A549 treated with AZD2906 at 1 μM for 4 hours (cell line): ENCODE results near the gene LRRK1. TPM values are rescaled to one million over a fixed set of nuclear protein-coding genes. Genes with fewer than 3 reads are reported as not detected.

Experiments
- total RNA-seq: library from RNA; stranded (reverse); fragments of 200-300 nt; extraction: Qiagen RNA extraction; gene quantifications from 5 replicates; pipeline ENCODE4 v1.2.3, GENCODE V29; 2022

Gene LRRK1
- 13.6 to 17.6 TPM (median 16.4 TPM) in 5 replicates for total RNA-seq

GRCh38 chr15:100918690-100919480 is at the start of gene LRRK1:
Gene LRRK1, plus strand, starts transcription at chr15:100919357. Its CDS starts 5,276 bp downstream, at chr15:100924633.

GRCh38 chr15:100879464-100880138 is 39.6 kb upstream of the LRRK1 start, which contains the start of gene ALDH1A3:
Gene ALDH1A3, plus strand, starts transcription at chr15:100879831. Its CDS starts 77 bp downstream, at chr15:100879908.

Other genes starting within 250 kb of the LRRK1 start
- gene ALDH1A3, start 39.5 kb upstream of the LRRK1 start, total RNA-seq, result 16.6 to 27.1 TPM (median 20.1 TPM) in 5 replicates